ENCODE data around the gene KIAA0319L. TPM values are rescaled to one million over a fixed set of nuclear protein-coding genes. Genes with fewer than 3 reads are reported as not detected.

Gene KIAA0319L
- polyA plus RNA-seq, 1 donor from 2014 or later = 38.1 TPM

DNA sequence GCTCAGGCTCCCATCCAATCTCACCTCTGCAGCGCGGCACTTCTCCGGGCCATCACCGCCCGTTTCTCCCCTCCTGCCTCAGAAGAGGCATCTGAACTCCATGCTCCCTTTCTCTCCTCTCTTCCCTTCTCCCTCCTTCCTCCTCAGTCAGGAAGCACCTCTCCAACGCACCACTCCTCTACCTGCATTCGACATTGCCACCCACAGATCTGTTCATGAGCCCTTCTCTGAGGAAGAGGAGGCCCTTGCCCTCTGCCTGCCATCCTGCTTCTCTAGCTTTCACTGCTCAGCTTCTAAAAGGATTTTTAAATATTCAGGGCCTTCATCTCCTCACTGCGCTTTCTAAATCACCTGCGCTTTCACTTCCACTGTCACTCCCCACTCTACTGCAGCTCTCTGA, 120.0 kb downstream of the KIAA0319L start:
- Histone ChIP-seq H3K27ac (ENCODE audit: low read length) (no peak overlapping the region), H3K79me2 (replicated peaks; ENCODE audit: insufficient read depth, low read length) (no peaks in the 10 kb centered on the region), H2AFZ (ENCODE audit: low read depth, low read length) (no peak overlapping the region), H3K36me3 (ENCODE audit: insufficient read depth, low read length) (no peaks in the 10 kb centered on the region), H3K27me3 (ENCODE audit: insufficient read depth, low read depth, low read length) (no peaks in the 10 kb centered on the region), H4K20me1 (ENCODE audit: insufficient read depth) (no peaks in the 10 kb centered on the region), H3K9ac (ENCODE audit: low read length) (no peak overlapping the region), H3K9me3 (ENCODE audit: low read length) (no peaks in the 10 kb centered on the region), H3F3A (ENCODE audit: insufficient read depth, low read length, poor library complexity, severe bottlenecking) (no peaks in the 10 kb centered on the region), H3K4me2 (ENCODE audit: low read length) (no peak overlapping the region), H3K4me3 (ENCODE audit: low read length) (no peak overlapping the region), H3K9me2 (ENCODE audit: insufficient read depth, low read length) (no peaks in the 10 kb centered on the region)
- no peak for TF ChIP-seq MXI1 (conservative IDR thresholded peaks at IDR 0.05; ENCODE audit: poor library complexity, severe bottlenecking)
- TF ChIP-seq TAF1 (IDR thresholded peaks at IDR 0.05; ENCODE audit: low read depth) = no peak
- TF ChIP-seq, protein P1, sequence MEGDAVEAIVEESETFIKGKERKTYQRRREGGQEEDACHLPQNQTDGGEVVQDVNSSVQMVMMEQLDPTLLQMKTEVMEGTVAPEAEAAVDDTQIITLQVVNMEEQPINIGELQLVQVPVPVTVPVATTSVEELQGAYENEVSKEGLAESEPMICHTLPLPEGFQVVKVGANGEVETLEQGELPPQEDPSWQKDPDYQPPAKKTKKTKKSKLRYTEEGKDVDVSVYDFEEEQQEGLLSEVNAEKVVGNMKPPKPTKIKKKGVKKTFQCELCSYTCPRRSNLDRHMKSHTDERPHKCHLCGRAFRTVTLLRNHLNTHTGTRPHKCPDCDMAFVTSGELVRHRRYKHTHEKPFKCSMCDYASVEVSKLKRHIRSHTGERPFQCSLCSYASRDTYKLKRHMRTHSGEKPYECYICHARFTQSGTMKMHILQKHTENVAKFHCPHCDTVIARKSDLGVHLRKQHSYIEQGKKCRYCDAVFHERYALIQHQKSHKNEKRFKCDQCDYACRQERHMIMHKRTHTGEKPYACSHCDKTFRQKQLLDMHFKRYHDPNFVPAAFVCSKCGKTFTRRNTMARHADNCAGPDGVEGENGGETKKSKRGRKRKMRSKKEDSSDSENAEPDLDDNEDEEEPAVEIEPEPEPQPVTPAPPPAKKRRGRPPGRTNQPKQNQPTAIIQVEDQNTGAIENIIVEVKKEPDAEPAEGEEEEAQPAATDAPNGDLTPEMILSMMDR (IDR thresholded peaks at IDR 0.05; ENCODE audit: poor library complexity, severe bottlenecking) = no peak
- TF ChIP-seq EZH2 (IDR thresholded peaks at IDR 0.05; ENCODE audit: borderline replicate concordance, insufficient read depth, low read length, poor library complexity, severe bottlenecking) = no peak
- no peak for TF ChIP-seq RAD21 (conservative IDR thresholded peaks at IDR 0.05)
- TF ChIP-seq, protein P2, sequence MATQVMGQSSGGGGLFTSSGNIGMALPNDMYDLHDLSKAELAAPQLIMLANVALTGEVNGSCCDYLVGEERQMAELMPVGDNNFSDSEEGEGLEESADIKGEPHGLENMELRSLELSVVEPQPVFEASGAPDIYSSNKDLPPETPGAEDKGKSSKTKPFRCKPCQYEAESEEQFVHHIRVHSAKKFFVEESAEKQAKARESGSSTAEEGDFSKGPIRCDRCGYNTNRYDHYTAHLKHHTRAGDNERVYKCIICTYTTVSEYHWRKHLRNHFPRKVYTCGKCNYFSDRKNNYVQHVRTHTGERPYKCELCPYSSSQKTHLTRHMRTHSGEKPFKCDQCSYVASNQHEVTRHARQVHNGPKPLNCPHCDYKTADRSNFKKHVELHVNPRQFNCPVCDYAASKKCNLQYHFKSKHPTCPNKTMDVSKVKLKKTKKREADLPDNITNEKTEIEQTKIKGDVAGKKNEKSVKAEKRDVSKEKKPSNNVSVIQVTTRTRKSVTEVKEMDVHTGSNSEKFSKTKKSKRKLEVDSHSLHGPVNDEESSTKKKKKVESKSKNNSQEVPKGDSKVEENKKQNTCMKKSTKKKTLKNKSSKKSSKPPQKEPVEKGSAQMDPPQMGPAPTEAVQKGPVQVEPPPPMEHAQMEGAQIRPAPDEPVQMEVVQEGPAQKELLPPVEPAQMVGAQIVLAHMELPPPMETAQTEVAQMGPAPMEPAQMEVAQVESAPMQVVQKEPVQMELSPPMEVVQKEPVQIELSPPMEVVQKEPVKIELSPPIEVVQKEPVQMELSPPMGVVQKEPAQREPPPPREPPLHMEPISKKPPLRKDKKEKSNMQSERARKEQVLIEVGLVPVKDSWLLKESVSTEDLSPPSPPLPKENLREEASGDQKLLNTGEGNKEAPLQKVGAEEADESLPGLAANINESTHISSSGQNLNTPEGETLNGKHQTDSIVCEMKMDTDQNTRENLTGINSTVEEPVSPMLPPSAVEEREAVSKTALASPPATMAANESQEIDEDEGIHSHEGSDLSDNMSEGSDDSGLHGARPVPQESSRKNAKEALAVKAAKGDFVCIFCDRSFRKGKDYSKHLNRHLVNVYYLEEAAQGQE (IDR thresholded peaks at IDR 0.05; ENCODE audit: borderline replicate concordance) = no peak
- TF ChIP-seq POLR2AphosphoS5 (IDR thresholded peaks at IDR 0.05) = no peak
- TF ChIP-seq SMC3 (conservative IDR thresholded peaks at IDR 0.05; ENCODE audit: poor library complexity) = no peak
- no peak for TF ChIP-seq EP300 (conservative IDR thresholded peaks at IDR 0.05; ENCODE audit: poor library complexity, severe bottlenecking)

DNA sequence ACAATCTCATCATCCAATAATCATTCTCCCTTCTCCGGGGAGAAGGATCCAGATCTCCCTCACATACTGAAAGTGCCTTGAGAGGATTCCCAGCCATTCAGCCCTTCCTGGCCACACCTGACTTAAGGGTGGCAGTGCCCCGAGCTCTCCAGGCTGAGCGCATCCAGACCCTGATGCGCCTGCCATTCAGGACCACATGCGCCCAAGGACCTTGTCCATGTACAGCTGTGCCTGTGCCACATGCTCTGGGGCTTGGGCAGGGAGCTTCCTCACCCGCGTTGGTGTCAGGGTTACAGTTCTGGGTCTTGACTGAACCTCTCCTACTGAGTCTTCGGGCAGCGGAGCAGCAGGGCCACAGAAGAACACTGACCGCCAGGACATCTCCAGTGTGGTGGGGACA, 121.1 kb downstream of the KIAA0319L start:
- no peaks in the 10 kb centered on the region for H3K27me3 ChIP-seq (ENCODE audit: insufficient read depth, low read depth, low read length)
- no peaks in the 10 kb centered on the region for H4K20me1 ChIP-seq (ENCODE audit: insufficient read depth)
- H3K79me2 ChIP-seq (replicated peaks; ENCODE audit: insufficient read depth, low read length) = no peaks in the 10 kb centered on the region
- no peak overlapping the region for H3K4me2 ChIP-seq (ENCODE audit: low read length)
- no peaks in the 10 kb centered on the region for H3K9me2 ChIP-seq (ENCODE audit: insufficient read depth, low read length)
- no peak for TF ChIP-seq POLR2AphosphoS5 (IDR thresholded peaks at IDR 0.05)
- no peak for TF ChIP-seq RAD21 (conservative IDR thresholded peaks at IDR 0.05)
- no peak for TF ChIP-seq SMC3 (conservative IDR thresholded peaks at IDR 0.05; ENCODE audit: poor library complexity)
- TF ChIP-seq, protein P1 (IDR thresholded peaks at IDR 0.05; ENCODE audit: poor library complexity, severe bottlenecking) = no peak
- no peak for TF ChIP-seq EZH2 (IDR thresholded peaks at IDR 0.05; ENCODE audit: borderline replicate concordance, insufficient read depth, low read length, poor library complexity, severe bottlenecking)
- TF ChIP-seq, protein P2 (IDR thresholded peaks at IDR 0.05; ENCODE audit: borderline replicate concordance) = no peak
- no peak for TF ChIP-seq MXI1 (conservative IDR thresholded peaks at IDR 0.05; ENCODE audit: poor library complexity, severe bottlenecking)
- TF ChIP-seq TAF1 (IDR thresholded peaks at IDR 0.05; ENCODE audit: low read depth) = no peak
- TF ChIP-seq EP300 (conservative IDR thresholded peaks at IDR 0.05; ENCODE audit: poor library complexity, severe bottlenecking) = no peak
- H3F3A ChIP-seq (ENCODE audit: insufficient read depth, low read length, poor library complexity, severe bottlenecking) = no peaks in the 10 kb centered on the region
- H3K27ac ChIP-seq (ENCODE audit: low read length) = no peak overlapping the region
- no peak overlapping the region for H3K9ac ChIP-seq (ENCODE audit: low read length)
- no peaks in the 10 kb centered on the region for H3K36me3 ChIP-seq (ENCODE audit: insufficient read depth, low read length)
- no peaks in the 10 kb centered on the region for H3K9me3 ChIP-seq (ENCODE audit: low read length)
- no peak overlapping the region for H2AFZ ChIP-seq (ENCODE audit: low read depth, low read length)
- H3K4me3 ChIP-seq (ENCODE audit: low read length) = no peak overlapping the region
